Sigmoid colon (tissue), 7 donors: ENCODE data around the gene ARL16. TPM values are rescaled to one million over a fixed set of nuclear protein-coding genes. Genes with fewer than 3 reads are reported as not detected.

ENCODE experiments used
- DNase-seq: peaks from one replicate; pipeline ENCODE4 v3.0.0-alpha.2; 2019
- H3K27ac ChIP-seq, 4 donors: fragments of 200-600 bp; sonication (generic); one replicate each; pipeline ENCODE4 v1.5.1; 2016 to 2019; ENCODE audit warnings: mild to moderate bottlenecking in 1 of 4
- H3K27me3 ChIP-seq, 3 donors: fragments of 200-600 bp; sonication (generic); one replicate each; pipeline ENCODE4 v1.5.1; 2019; ENCODE audit warnings: mild to moderate bottlenecking in 1 of 3
- H3K36me3 ChIP-seq, 4 donors: fragments of 200-600 bp; sonication (generic); one replicate each; pipeline ENCODE4 v1.5.1; 2016 to 2019
- H3K4me1 ChIP-seq, 4 donors: fragments of 200-600 bp; sonication (generic); one replicate each; pipeline ENCODE4 v1.5.1; 2017 to 2019
- H3K4me3 ChIP-seq, 4 donors: fragments of 200-600 bp; sonication (generic); one replicate each; pipeline ENCODE4 v1.5.1; 2017 to 2019; ENCODE audit warnings: mild to moderate bottlenecking in 2 of 4, moderate library complexity in 1 of 4
- H3K9me3 ChIP-seq, 4 donors: fragments of 200-600 bp in 3 of 4; sonication (generic) in 3 of 4; one replicate each; pipeline versions ENCODE4 v1.5.1 to v1.6.1; 2013 to 2019
- EP300 ChIP-seq, 4 donors: sonication (generic); formaldehyde crosslinking; IDR thresholded peaks; one replicate each; pipeline ENCODE4 v1.6.1; 2017; ENCODE audit warnings: antibody characterized with exemption in 4 of 4
- POLR2A ChIP-seq, 2 donors: fragments of 450-650 bp; IDR thresholded peaks; one replicate each; pipeline ENCODE4 v1.6.1; 2016; ENCODE audit warnings: antibody characterized with exemption in 2 of 2, mild to moderate bottlenecking in 2 of 2, moderate library complexity in 2 of 2
- POLR2AphosphoS5 ChIP-seq, 4 donors: sonication (generic); formaldehyde crosslinking; IDR thresholded peaks; one replicate each; pipeline ENCODE4 v1.6.1; 2017; ENCODE audit warnings: antibody characterized with exemption in 4 of 4
- WGBS, 2 donors: extraction: QIAGEN DNeasy Blood & Tissue Kit; methylation state at CpG; one replicate each; pipeline ENCODE4 v1.1.7; 2013; 5-methylcytosine and 5-hydroxymethylcytosine counted together
- intact Hi-C: fragments of 100-400 bp; cut with DNase I; formaldehyde crosslinking; loops from one replicate; pipeline ENCODE4 v1.15.1; 2023
- polyA plus RNA-seq, 3 donors: library from polyadenylated mRNA; stranded (reverse); fragments of 200-250 nt; gene quantifications; one replicate each; pipeline ENCODE4 v1.2.3, GENCODE V29; 2013
- total RNA-seq, 4 donors: library from RNA; depleted of rRNA; stranded (reverse); fragments of >200 nt; gene quantifications; one replicate each; pipeline ENCODE4 v1.1.0, GENCODE V29; 2016
- TF ChIP-seq, protein P1 (sequence below), 4 experiments: fragments of 450-650 bp in 3 of 4; fragments of 200-600 bp in 1 of 4; IDR thresholded peaks; one replicate each; pipeline ENCODE4 v1.5.1; 2016 to 2019; ENCODE audit warnings: antibody characterized with exemption in 4 of 4, mild to moderate bottlenecking in 3 of 4, moderate library complexity in 2 of 4
- donor health status: healthy with polysubstance abuse.
- donor health status: Bipolar disorder and iron deficiency.
- donor health status: healthy.

Gene ARL16
- total and polyA plus RNA-seq, 7 donors, result 24.5 to 51.7 (median 42.3) TPM

DNA sequence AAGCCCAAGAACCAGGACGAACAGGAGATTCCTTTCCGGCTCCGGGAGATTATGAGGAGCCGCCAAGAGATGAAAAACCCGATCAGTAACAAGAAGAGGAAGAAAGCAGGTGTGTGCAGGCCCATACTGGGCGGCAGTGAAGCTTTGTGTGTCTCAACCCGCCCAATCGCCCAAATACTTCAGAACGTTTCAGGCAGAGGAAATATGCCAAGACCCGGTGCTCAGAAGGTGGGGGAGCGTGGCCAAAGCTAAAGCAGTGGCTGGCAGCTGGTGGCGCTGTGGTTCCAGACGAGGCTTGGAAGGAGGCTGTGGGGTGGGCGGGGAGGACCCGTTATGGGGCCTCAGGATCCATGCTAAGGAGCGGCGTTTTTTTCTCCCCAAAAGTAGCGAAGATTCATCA lies 15.8 kb downstream of the ARL16 start:
- peak overlapping the region in 2 of 4 donors; percentile 89 to 95 for H3K4me3 ChIP-seq
- 88 to 89% methylated on average over 18 of the region's 18 CpGs for WGBS, 2 donors
- peaks cover 5 to 45% (median 24%) of the 10 kb centered on the region in 4 donors for H3K36me3 ChIP-seq
- H3K27me3 ChIP-seq, result no peaks in the 10 kb centered on the region
- no peaks in the 10 kb centered on the region for H3K9me3 ChIP-seq
- peaks cover 0 to 27% (median 26%) of the 10 kb centered on the region in 4 donors for H3K4me1 ChIP-seq
- no peak overlapping the region for H3K27ac ChIP-seq
- DNase-seq, result no peak
- intact Hi-C loops, result loop anchor here (2.0 kb wide), 1 partner anchor 31 kb away; the partner anchor contains the start of genes NPLOC4 and TSPAN10
- TF ChIP-seq, protein P1, sequence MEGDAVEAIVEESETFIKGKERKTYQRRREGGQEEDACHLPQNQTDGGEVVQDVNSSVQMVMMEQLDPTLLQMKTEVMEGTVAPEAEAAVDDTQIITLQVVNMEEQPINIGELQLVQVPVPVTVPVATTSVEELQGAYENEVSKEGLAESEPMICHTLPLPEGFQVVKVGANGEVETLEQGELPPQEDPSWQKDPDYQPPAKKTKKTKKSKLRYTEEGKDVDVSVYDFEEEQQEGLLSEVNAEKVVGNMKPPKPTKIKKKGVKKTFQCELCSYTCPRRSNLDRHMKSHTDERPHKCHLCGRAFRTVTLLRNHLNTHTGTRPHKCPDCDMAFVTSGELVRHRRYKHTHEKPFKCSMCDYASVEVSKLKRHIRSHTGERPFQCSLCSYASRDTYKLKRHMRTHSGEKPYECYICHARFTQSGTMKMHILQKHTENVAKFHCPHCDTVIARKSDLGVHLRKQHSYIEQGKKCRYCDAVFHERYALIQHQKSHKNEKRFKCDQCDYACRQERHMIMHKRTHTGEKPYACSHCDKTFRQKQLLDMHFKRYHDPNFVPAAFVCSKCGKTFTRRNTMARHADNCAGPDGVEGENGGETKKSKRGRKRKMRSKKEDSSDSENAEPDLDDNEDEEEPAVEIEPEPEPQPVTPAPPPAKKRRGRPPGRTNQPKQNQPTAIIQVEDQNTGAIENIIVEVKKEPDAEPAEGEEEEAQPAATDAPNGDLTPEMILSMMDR (IDR thresholded peaks at IDR 0.05), result no peak
- TF ChIP-seq EP300 (IDR thresholded peaks at IDR 0.05) (no peak), POLR2A (IDR thresholded peaks at IDR 0.05) (no peak), POLR2AphosphoS5 (IDR thresholded peaks at IDR 0.05) (no peak)

DNA sequence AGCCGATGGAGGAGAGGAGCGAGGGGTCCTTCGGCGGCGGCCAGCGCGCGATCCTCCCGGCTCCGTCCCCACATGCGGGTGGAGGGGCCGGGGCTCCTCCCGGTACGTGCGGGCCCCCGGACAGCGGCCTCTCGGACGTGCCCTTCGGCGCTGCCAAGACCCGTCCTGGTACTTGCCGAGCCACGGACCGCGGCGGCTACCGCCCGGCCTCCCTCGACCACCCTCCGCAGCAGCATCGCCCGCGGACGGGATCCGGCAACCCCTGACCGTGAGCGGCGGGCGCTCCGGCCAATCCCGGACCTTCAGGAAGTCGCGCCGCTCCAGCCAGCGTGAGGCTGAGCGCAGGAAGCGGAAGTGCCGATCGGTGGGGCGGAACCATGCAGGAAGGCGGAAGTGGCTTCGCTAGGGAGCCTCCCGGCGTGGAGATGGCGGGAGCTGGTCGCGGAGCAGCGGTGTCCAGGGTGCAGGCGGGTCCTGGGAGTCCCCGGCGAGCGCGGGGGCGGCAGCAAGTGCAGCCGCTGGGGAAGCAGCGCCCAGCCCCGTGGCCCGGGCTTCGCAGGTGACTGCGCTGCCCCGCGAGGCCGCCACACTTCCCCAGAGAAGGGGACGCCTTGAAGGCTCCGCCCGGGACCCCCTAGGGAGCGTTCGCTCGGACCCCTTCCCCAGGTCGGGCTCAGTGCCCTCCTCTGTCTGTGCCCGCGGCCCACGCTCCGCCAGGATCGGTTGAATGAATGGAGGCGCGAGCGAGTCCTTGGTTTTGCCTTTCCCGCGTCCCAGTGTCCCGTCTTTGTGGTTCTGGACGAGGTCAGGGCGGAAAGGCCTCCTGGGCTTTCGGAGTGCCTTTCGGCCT lies 17.0 kb downstream of the ARL16 start, which contains the start of the genes CCDC137 and OXLD1:
Gene CCDC137 (plus strand): TSS at position 396 of the 850 bp plus-strand sequence. CDS start 30 bp downstream, at position 426.
Gene OXLD1 (minus strand): TSS at position 264 of the 850 bp plus-strand sequence. CDS start 28 bp downstream, at position 236.
- Histone ChIP-seq H3K4me3 (peak within 1 kb of the TSS; percentile 70 to 95 (median 84)), H3K27me3 (no peaks in the 10 kb centered on the region), H3K4me1 (peaks cover 0 to 27% (median 26%) of the 10 kb centered on the region in 4 donors), H3K36me3 (peaks cover 0 to 33% (median 12%) of the 10 kb centered on the region in 4 donors), H3K27ac (peak within 1 kb of the TSS; percentile 83 to 96 (median 91)), H3K9me3 (no peaks in the 10 kb centered on the region)
- whole genome bisulfite sequencing, 2 donors, result 0% methylated on average over 96 of the region's 96 CpGs
- peak; percentile 82 to 96 (median 92) for TF ChIP-seq POLR2AphosphoS5 (IDR thresholded peaks at IDR 0.05)
- TF ChIP-seq, protein P1 (IDR thresholded peaks at IDR 0.05), result no peak
- TF ChIP-seq POLR2A (IDR thresholded peaks at IDR 0.05), result peak; percentile 65 to 85
- TF ChIP-seq EP300 (IDR thresholded peaks at IDR 0.05), result no peak
- intact Hi-C loops, result loop anchor here (2.0 kb wide), 1 partner anchor 30 kb away; the partner anchor contains the start of genes NPLOC4 and TSPAN10
- peak; percentile 98 for DNase-seq

DNA sequence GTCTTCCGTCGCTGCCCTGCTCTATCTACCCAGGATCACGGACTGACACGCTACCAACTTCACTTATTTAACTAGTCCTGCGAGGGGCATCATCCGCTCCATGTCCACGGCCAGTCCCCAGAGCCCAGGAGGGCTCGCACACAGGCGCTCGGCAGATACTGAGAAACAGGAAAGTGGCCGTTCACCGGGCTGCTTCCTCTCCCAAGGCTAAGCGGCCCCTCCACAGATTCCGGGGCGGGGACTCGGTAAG lies 17.6 kb downstream of the ARL16 start:
- DNase-seq, result no peak
- no peaks in the 10 kb centered on the region for H3K9me3 ChIP-seq
- peaks cover 0 to 28% (median 10%) of the 10 kb centered on the region in 4 donors for H3K36me3 ChIP-seq
- H3K27me3 ChIP-seq, result no peaks in the 10 kb centered on the region
- WGBS, 2 donors, result 0% methylated on average over 16 of the region's 16 CpGs
- H3K4me3 ChIP-seq, result peak overlapping the region; percentile 70 to 95 (median 84)
- H3K27ac ChIP-seq, result peak overlapping the region; percentile 83 to 96 (median 91)
- intact Hi-C loops, result loop anchor here (2.0 kb wide), 1 partner anchor 29 kb away; the partner anchor contains the start of genes NPLOC4 and TSPAN10
- peaks cover 0 to 27% (median 26%) of the 10 kb centered on the region in 4 donors for H3K4me1 ChIP-seq
- no peak for TF ChIP-seq EP300 (IDR thresholded peaks at IDR 0.05)
- TF ChIP-seq POLR2AphosphoS5 (IDR thresholded peaks at IDR 0.05), result no peak
- TF ChIP-seq POLR2A (IDR thresholded peaks at IDR 0.05), result no peak

DNA sequence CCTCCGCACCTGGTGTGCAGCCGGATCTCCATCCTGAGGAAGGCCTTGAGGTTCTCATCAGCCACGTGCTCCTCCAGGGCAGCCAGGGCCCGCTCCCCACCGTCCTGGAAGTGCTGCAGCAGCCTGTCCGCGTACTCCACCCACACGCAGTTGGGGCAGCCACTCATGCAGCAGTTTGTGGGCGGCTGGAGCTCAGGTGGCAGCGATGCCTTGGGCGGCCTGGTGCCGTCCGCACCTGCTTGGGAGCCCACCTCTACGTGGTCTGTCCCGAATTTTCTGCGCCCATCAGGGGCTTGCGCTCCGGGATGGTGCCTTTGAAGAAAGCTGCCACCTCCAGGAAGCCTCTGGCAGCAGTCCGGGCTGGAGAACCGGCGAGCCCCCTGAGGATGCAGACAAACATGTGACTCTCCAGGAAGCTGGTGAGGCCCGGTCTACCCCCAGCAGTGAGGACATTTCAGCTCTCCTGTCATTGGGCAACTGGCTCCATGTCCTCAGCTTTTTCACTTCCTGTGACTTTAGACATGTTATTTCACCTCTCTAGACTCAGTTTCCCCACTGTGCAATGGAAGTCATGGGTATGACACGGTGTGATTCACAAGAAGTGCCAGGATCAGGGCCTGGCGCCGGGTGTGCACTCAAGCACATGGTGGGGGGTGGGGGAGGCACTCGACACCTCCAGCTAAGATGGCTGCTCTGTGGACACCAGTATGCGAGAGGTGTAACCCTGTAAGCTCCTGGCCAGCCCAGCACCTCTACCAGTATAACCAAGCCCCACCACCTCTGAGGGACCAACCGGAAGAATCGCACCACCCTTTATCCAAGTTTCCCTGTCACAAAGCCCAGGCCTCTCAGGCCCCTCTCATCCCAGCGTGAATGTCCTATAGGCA lies 18.1 kb downstream of the ARL16 start:
- H3K4me3 ChIP-seq, result peak overlapping the region; percentile 70 to 95 (median 84)
- TF ChIP-seq POLR2A (IDR thresholded peaks at IDR 0.05), result no peak
- TF ChIP-seq EP300 (IDR thresholded peaks at IDR 0.05), result no peak
- TF ChIP-seq POLR2AphosphoS5 (IDR thresholded peaks at IDR 0.05), result no peak
- TF ChIP-seq, protein P1 (IDR thresholded peaks at IDR 0.05), result no peak
- H3K27me3 ChIP-seq, result no peaks in the 10 kb centered on the region
- intact Hi-C loops, result loop anchor here (2.0 kb wide), 1 partner anchor 29 kb away; the partner anchor contains the start of genes NPLOC4 and TSPAN10
- H3K4me1 ChIP-seq, result peaks cover 0 to 27% (median 26%) of the 10 kb centered on the region in 4 donors
- no peaks in the 10 kb centered on the region for H3K9me3 ChIP-seq
- peak overlapping the region; percentile 83 to 96 (median 91) for H3K27ac ChIP-seq
- H3K36me3 ChIP-seq, result peaks cover 0 to 22% (median 6%) of the 10 kb centered on the region in 4 donors
- 54 to 67% methylated on average over 30 of the region's 30 CpGs for WGBS, 2 donors
- DNase-seq, result peak; percentile 61
